ENCODE results near the gene CHADL.

The CHADL gene

DNA sequence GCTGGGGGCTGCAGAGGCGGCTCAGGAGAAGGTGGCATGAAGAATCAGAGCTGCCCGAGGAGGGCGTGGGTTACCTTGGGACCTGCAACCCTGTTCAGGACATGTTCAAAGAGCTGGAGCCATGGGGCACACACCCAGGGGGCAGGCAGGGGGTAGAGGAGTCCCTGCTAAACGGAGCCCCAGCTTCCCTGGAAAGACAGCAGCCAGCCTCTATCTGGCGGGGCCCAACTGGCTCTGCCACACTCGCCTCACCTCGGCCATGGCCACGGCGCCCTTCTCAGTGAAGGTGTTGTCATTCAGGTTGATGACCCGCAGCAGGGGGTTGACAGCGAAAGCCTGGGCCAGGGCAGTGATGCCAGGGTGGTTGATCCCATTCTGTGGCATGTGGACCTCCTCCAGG, 17.0 kb upstream of the CHADL start:
- Histone ChIP-seq H3K36me3 (ENCODE audit: control insufficient read depth, low read length) (peaks cover 94% of the 10 kb centered on the region), H3K9me2 (replicated peaks; ENCODE audit: control insufficient read depth, low read length) (no peaks in the 10 kb centered on the region), H3K27me3 (ENCODE audit: control insufficient read depth, low read length) (no peaks in the 10 kb centered on the region), H3K4me2 (ENCODE audit: low read length) (no peak overlapping the region), H3K79me2 (ENCODE audit: control insufficient read depth, low read length) (no peaks in the 10 kb centered on the region; the same call in 1 of the 2 replicates), H3K4me3 (ENCODE audit: low read length) (no peak overlapping the region), H3K9me3 (ENCODE audit: control insufficient read depth, insufficient read depth, low read length) (no peaks in the 10 kb centered on the region), H4K20me1 (ENCODE audit: control insufficient read depth, insufficient read depth, low read depth, low read length) (no peaks in the 10 kb centered on the region), H3F3A (ENCODE audit: control insufficient read depth, insufficient read depth) (no peaks in the 10 kb centered on the region), H3K4me1 (ENCODE audit: control insufficient read depth, low read length) (no peaks in the 10 kb centered on the region), H3K27ac (ENCODE audit: low read depth, low read length) (no peak overlapping the region)
- TF ChIP-seq CTCF (IDR thresholded peaks at IDR 0.05; ENCODE audit: low read depth, low read length, poor library complexity, severe bottlenecking) (no peak), EZH2phosphoT487 (IDR thresholded peaks at IDR 0.05; ENCODE audit: borderline replicate concordance, low read length) (no peak)

GRCh38 chr22:41256254-41257253, 15.8 kb upstream of the CHADL start:
- no peaks in the 10 kb centered on the region for H3K79me2 ChIP-seq (ENCODE audit: control insufficient read depth, low read length)
- no peak overlapping the region for H3K4me2 ChIP-seq (ENCODE audit: low read length)
- no peaks in the 10 kb centered on the region for H3K9me3 ChIP-seq (ENCODE audit: control insufficient read depth, insufficient read depth, low read length)
- no peaks in the 10 kb centered on the region for H3K4me1 ChIP-seq (ENCODE audit: control insufficient read depth, low read length)
- no peak for TF ChIP-seq EZH2phosphoT487 (IDR thresholded peaks at IDR 0.05; ENCODE audit: borderline replicate concordance, low read length)
- TF ChIP-seq CTCF (IDR thresholded peaks at IDR 0.05; ENCODE audit: low read depth, low read length, poor library complexity, severe bottlenecking), result no peak
- H3K36me3 ChIP-seq (ENCODE audit: control insufficient read depth, low read length), result peaks cover 90% of the 10 kb centered on the region
- H3K9me2 ChIP-seq (replicated peaks; ENCODE audit: control insufficient read depth, low read length), result no peaks in the 10 kb centered on the region
- no peaks in the 10 kb centered on the region for H3K27me3 ChIP-seq (ENCODE audit: control insufficient read depth, low read length)
- H4K20me1 ChIP-seq (ENCODE audit: control insufficient read depth, insufficient read depth, low read depth, low read length), result no peaks in the 10 kb centered on the region
- H3F3A ChIP-seq (ENCODE audit: control insufficient read depth, insufficient read depth), result no peaks in the 10 kb centered on the region
- H3K27ac ChIP-seq (ENCODE audit: low read depth, low read length), result no peak overlapping the region
- no peak overlapping the region for H3K4me3 ChIP-seq (ENCODE audit: low read length)

- Histone ChIP-seq H4K20me1 (ENCODE audit: control insufficient read depth, insufficient read depth, low read depth, low read length) (no peaks in the 10 kb centered on the region), H3K27ac (ENCODE audit: low read depth, low read length) (no peak overlapping the region), H3K36me3 (ENCODE audit: control insufficient read depth, low read length) (peaks cover 91% of the 10 kb centered on the region), H3K4me3 (ENCODE audit: low read length) (no peak overlapping the region), H3K79me2 (ENCODE audit: control insufficient read depth, low read length) (no peaks in the 10 kb centered on the region), H3K27me3 (ENCODE audit: control insufficient read depth, low read length) (no peaks in the 10 kb centered on the region), H3K9me2 (replicated peaks; ENCODE audit: control insufficient read depth, low read length) (no peaks in the 10 kb centered on the region), H3K9me3 (ENCODE audit: control insufficient read depth, insufficient read depth, low read length) (no peaks in the 10 kb centered on the region), H3K4me1 (ENCODE audit: control insufficient read depth, low read length) (no peaks in the 10 kb centered on the region), H3K4me2 (ENCODE audit: low read length) (no peak overlapping the region), H3F3A (ENCODE audit: control insufficient read depth, insufficient read depth) (no peaks in the 10 kb centered on the region)
- TF ChIP-seq CTCF (IDR thresholded peaks at IDR 0.05; ENCODE audit: low read depth, low read length, poor library complexity, severe bottlenecking), result no peak
- TF ChIP-seq EZH2phosphoT487 (IDR thresholded peaks at IDR 0.05; ENCODE audit: borderline replicate concordance, low read length), result no peak
Observed at GRCh38 chr22:41254230-41254629, 13.5 kb upstream of the CHADL start.

All from DOHH2 (cell line).